Bronchial epithelial cell (primary cell): Measurements from ENCODE around the gene VAV3. TPM values are rescaled to one million over a fixed set of nuclear protein-coding genes. Genes with fewer than 3 reads are reported as not detected.
"Not testable (repeated sequence)": the region's sequence is repeated elsewhere in the genome, so short reads cannot be mapped to it uniquely, and the experiment has no call there.

Experiments
- DNase-seq: peaks from one replicate; pipeline ENCODE4 v3.0.0-alpha.2; 2010; ENCODE audit warnings: low read depth
- FAIRE-seq: peaks from 2 replicates; lab custom pipeline; 2011; peaks lifted over from hg19 to GRCh38; lab: Jason Lieb, UNC
- H3K27me3 ChIP-seq: 2 replicates; pipeline ENCODE4 v1.5.1; 2011; ENCODE audit warnings: low read length; ENCODE audit not compliant: control insufficient read depth, insufficient read depth
- H3K36me3 ChIP-seq: 2 replicates; pipeline ENCODE4 v1.5.1; 2011; ENCODE audit warnings: low read length; ENCODE audit not compliant: control insufficient read depth, insufficient read depth
- H3K4me3 ChIP-seq: 2 replicates; pipeline ENCODE4 v1.5.1; 2011; ENCODE audit warnings: mild to moderate bottlenecking, low read depth, low read length, control low read depth
- CTCF ChIP-seq: IDR thresholded peaks from 2 replicates; pipeline ENCODE4 v1.5.1; 2011; ENCODE audit warnings: mild to moderate bottlenecking, moderate library complexity, low read length, control low read depth, inconsistent platforms; ENCODE audit not compliant: insufficient read depth, severe bottlenecking
- total RNA-seq: library from RNA; depleted of rRNA; stranded (reverse); fragments of >200 nt; gene quantifications from 2 replicates; pipeline ENCODE4 v1.2.1, GENCODE V29; 2014

The VAV3 gene
- total RNA-seq, 1 donor from 2014 or later: 10.5 TPM

DNA sequence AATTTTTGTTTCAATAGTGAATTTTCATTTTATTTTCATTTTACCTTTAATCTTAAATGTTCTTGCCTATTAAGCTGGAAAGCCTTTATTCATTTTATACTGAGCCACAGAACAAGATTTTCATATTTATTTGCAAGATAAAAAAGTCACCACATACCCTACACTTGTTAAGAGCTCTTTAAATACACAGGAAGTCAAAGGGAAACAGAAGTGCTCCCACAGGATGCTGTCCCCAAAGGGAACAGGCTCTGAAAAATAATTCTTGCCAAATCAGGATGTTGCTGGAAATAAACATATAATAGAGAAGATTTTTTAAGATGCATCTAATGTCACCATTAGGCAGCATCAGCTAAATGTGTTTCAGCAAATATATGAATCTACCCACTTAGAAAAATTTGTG lies 113.6 kb downstream of the VAV3 start:
- Histone ChIP-seq H3K27me3 (peaks cover 1% of the 10 kb centered on the region), H3K4me3 (no peak overlapping the region), H3K36me3 (no peaks in the 10 kb centered on the region)
- TF ChIP-seq CTCF: no peak
- DNase-seq: no peak
- FAIRE-seq: no peak

DNA sequence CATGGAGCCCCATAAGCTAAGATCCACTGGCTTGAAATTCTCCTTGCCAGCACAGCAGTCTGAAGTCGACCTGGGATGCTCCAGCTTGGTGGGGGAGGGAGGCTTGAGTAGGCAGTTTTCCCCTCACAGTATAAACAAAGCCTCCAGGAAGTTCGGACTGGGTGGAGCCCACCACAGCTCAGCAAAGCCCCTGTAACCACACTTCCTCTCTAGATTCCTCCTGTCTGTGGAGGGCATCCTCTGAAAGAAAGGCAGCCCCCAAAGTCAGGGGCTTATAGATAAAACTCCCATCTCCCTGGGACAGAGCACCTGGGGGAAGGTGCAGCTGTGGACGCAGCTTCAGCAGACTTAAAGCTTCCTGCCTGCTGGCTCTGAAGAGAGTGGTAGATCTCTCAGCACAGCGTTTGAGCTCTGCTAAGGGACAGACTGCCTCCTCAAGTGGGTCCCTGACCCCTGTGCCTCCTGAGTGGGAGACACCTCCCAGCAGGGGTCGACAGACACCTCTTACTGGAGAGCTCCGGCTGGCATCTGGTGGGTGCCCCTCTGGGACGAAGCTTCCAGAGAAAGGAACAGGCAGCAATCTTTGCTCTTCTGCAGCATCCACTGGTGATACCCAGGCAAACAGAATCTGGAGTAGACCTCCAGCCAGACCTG lies 120.3 kb downstream of the VAV3 start:
- not testable (repeated sequence) for H3K27me3 ChIP-seq, FAIRE-seq, H3K36me3 ChIP-seq, H3K4me3 ChIP-seq, DNase-seq

DNA sequence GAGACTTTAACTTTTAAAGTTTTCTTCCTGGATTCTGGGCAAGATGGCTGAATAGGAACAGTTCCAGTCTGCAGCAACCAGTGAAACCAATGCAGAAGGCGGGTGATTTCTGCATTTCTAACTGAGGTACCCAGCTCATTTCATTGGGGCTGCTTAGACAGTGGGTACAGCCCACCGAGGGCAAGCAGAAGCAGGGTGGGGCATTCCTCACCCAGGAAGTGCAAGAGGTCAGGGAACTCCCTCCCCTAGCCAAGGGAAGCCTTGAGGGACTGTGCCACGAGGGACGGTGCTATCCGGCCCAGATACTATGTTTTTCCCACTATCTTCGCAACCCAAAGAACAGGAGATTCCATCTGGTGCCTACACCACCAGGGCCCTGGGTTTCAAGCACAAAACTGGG lies 121.0 kb downstream of the VAV3 start:
- no peak for DNase-seq
- TF ChIP-seq CTCF: no peak
- Histone ChIP-seq H3K27me3 (no peaks in the 10 kb centered on the region), H3K36me3 (no peaks in the 10 kb centered on the region), H3K4me3 (no peak overlapping the region)
- FAIRE-seq: no peak

DNA sequence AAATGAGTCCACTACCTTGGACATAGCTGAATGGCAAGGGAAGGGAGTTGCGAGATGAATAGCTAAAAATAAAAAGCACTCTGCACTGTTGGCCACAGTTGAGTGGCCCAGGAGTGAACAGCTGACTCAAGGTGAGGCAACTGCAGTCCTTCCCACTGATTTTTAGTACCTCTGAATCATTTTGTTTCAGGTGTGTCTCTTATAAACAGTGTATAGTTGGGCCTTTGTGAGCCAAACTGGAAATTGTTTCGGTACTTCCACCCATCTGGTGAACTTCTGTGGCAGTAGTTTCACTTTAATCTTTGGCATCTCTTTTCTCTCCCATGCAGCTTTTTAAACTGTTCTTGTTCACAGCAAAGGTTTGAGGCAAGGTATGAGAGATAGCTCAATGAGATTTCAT lies 122.7 kb downstream of the VAV3 start:
- TF ChIP-seq CTCF: no peak
- FAIRE-seq (no peak), DNase-seq (peak; percentile 44)
- Histone ChIP-seq H3K27me3 (no peaks in the 10 kb centered on the region), H3K4me3 (no peak overlapping the region), H3K36me3 (no peaks in the 10 kb centered on the region)

GRCh38 chr1:107840725-107841124 lies 124.3 kb downstream of the VAV3 start:
- Histone ChIP-seq H3K4me3 (no peak overlapping the region), H3K27me3 (no peaks in the 10 kb centered on the region), H3K36me3 (no peaks in the 10 kb centered on the region)
- no peak for TF ChIP-seq CTCF
- FAIRE-seq: no peak
- no peak for DNase-seq

DNA sequence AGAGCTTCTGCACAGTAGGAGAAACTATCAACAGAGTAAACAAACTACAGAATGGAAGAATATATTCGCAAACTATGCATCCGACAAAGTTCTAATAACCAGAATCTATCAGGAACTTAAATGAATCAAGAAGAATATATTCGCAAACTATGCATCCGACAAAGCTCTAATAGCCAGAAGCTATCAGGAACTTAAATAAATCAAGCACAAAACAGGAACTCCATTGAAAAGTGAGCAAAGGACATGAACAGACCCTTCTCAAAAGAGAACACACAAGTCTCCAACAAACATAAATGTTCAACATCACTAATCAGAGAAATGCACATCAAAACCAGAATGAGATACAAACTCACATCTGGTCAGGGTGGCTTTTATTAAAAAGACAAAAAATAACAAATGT lies 126.9 kb downstream of the VAV3 start:
- Histone ChIP-seq H3K36me3 (no peaks in the 10 kb centered on the region), H3K4me3 (no peak overlapping the region), H3K27me3 (no peaks in the 10 kb centered on the region)
- DNase-seq (no peak), FAIRE-seq (no peak)
- no peak for TF ChIP-seq CTCF
